ENCODE measurements around the gene CDK5.

DNA sequence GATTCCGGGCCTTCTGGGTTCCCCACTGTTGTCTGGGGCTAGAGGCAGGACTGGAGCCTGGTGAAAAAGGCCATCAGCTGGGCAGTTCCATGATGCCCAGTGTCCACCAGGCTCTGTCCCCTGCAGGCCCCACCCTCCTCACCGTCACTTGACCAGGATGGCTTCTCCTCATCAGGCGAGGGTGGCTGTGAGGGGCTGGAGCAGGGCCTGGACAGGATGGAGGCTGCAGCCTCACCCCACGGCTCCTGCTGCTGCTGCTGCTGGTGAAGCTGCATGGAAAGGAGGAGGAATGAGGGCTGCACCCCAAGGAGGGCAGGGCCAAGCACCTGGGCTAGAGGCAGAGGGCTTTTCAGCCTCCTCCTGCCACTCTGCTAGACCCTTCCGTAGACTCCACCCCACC, 41.7 kb downstream of the CDK5 start:
- TF ChIP-seq FOXM1 (CRISPR knock-in tag; IDR thresholded peaks at IDR 0.05): no peak
- TF ChIP-seq, protein P1, sequence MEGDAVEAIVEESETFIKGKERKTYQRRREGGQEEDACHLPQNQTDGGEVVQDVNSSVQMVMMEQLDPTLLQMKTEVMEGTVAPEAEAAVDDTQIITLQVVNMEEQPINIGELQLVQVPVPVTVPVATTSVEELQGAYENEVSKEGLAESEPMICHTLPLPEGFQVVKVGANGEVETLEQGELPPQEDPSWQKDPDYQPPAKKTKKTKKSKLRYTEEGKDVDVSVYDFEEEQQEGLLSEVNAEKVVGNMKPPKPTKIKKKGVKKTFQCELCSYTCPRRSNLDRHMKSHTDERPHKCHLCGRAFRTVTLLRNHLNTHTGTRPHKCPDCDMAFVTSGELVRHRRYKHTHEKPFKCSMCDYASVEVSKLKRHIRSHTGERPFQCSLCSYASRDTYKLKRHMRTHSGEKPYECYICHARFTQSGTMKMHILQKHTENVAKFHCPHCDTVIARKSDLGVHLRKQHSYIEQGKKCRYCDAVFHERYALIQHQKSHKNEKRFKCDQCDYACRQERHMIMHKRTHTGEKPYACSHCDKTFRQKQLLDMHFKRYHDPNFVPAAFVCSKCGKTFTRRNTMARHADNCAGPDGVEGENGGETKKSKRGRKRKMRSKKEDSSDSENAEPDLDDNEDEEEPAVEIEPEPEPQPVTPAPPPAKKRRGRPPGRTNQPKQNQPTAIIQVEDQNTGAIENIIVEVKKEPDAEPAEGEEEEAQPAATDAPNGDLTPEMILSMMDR (CRISPR knock-in tag; IDR thresholded peaks at IDR 0.05): no peak
- TF ChIP-seq EHMT2 (IDR thresholded peaks at IDR 0.05; ENCODE audit: borderline replicate concordance, low read depth, low read length): no peak
- TF ChIP-seq, protein P2, sequence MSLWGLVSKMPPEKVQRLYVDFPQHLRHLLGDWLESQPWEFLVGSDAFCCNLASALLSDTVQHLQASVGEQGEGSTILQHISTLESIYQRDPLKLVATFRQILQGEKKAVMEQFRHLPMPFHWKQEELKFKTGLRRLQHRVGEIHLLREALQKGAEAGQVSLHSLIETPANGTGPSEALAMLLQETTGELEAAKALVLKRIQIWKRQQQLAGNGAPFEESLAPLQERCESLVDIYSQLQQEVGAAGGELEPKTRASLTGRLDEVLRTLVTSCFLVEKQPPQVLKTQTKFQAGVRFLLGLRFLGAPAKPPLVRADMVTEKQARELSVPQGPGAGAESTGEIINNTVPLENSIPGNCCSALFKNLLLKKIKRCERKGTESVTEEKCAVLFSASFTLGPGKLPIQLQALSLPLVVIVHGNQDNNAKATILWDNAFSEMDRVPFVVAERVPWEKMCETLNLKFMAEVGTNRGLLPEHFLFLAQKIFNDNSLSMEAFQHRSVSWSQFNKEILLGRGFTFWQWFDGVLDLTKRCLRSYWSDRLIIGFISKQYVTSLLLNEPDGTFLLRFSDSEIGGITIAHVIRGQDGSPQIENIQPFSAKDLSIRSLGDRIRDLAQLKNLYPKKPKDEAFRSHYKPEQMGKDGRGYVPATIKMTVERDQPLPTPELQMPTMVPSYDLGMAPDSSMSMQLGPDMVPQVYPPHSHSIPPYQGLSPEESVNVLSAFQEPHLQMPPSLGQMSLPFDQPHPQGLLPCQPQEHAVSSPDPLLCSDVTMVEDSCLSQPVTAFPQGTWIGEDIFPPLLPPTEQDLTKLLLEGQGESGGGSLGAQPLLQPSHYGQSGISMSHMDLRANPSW (CRISPR knock-in tag; IDR thresholded peaks at IDR 0.05; ENCODE audit: borderline replicate concordance): no peak

Measured in HepG2 (cell line).